Neural crest cell (in vitro differentiated cells): ENCODE data around the gene MYOM1. TPM values are rescaled to one million over a fixed set of nuclear protein-coding genes. Genes with fewer than 3 reads are reported as not detected.
A peak's percentile ranks its signal among the peaks of the same experiment; 100 is the strongest.
"Not testable (repeated sequence)": the region's sequence is repeated elsewhere in the genome, so short reads cannot be mapped to it uniquely, and the experiment has no call there.

Experiments
- DNase-seq: peaks from one replicate; pipeline ENCODE4 v3.0.0; 2021; ENCODE audit warnings: low read depth, mixed read lengths, low spot score
- H3K27ac Mint-ChIP-seq: one replicate; pipeline ENCODE4 v1.8.0; 2021; ENCODE audit warnings: mild to moderate bottlenecking, mixed read lengths; ENCODE audit not compliant: unreplicated experiment
- H3K27me3 Mint-ChIP-seq: 2 replicates; pipeline ENCODE4 v1.8.0; 2021; ENCODE audit warnings: low read depth, mild to moderate bottlenecking, mixed read lengths
- H3K36me3 Mint-ChIP-seq: 2 replicates; pipeline ENCODE4 v1.8.0; 2021; ENCODE audit warnings: low read depth, mild to moderate bottlenecking, mixed read lengths
- H3K4me1 Mint-ChIP-seq: 2 replicates; pipeline ENCODE4 v1.8.0; 2021; ENCODE audit warnings: mixed read lengths
- H3K4me3 Mint-ChIP-seq: one replicate; pipeline ENCODE4 v1.8.0; 2021; ENCODE audit warnings: mild to moderate bottlenecking, mixed read lengths
- H3K9me3 Mint-ChIP-seq: 2 replicates; pipeline ENCODE4 v1.8.0; 2021; ENCODE audit warnings: mixed read lengths
- CTCF ChIP-seq: fragments of 200-600 bp; sonication (generic); conservative IDR thresholded peaks from 2 replicates; pipeline ENCODE4 v1.5.0; 2021; ENCODE audit warnings: antibody characterized with exemption, mild to moderate bottlenecking
- total RNA-seq: library from RNA; stranded (reverse); gene quantifications from 2 replicates; pipeline ENCODE4 v1.2.1, GENCODE V29; 2021

MYOM1 gene
- total RNA-seq, 1 donor from 2014 or later = 0.89 TPM

- H3K27me3 Mint-ChIP-seq = no peaks in the 10 kb centered on the region
- no peak for TF ChIP-seq CTCF
- no peak overlapping the region for H3K27ac Mint-ChIP-seq
- H3K36me3 Mint-ChIP-seq = peaks cover 9% of the 10 kb centered on the region
- H3K9me3 Mint-ChIP-seq = peaks cover 11% of the 10 kb centered on the region
- no peak overlapping the region for H3K4me3 Mint-ChIP-seq
- no peak for DNase-seq
- peaks cover 10% of the 10 kb centered on the region for H3K4me1 Mint-ChIP-seq
These were observed 167.9 kb downstream of the MYOM1 start for GRCh38 chr18:3051718-3052410.

DNA sequence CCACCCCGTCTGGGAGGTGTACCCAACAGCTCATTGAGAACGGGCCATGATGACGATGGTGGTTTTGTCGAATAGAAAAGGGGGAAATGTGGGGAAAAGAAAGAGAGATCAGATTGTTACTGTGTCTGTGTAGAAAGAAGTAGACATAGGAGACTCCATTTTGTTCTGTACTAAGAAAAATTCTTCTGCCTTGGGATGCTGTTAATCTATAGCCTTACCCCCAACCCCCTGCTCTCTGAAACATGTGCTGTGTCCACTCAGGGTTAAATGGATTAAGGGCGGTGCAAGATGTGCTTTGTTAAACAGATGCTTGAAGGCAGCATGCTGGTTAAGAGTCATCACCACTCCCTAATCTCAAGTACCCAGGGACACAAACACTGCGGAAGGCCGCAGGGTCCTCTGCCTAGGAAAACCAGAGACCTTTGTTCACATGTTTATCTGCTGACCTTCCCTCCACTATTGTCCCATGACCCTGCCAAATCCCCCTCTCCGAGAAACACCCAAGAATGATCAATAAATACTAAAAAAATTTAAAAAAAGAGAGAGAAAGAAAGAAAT, 169.8 kb downstream of the MYOM1 start:
- H3K27ac Mint-ChIP-seq = not testable (repeated sequence)
- H3K4me1 Mint-ChIP-seq = peaks cover 23% of the 10 kb centered on the region

DNA sequence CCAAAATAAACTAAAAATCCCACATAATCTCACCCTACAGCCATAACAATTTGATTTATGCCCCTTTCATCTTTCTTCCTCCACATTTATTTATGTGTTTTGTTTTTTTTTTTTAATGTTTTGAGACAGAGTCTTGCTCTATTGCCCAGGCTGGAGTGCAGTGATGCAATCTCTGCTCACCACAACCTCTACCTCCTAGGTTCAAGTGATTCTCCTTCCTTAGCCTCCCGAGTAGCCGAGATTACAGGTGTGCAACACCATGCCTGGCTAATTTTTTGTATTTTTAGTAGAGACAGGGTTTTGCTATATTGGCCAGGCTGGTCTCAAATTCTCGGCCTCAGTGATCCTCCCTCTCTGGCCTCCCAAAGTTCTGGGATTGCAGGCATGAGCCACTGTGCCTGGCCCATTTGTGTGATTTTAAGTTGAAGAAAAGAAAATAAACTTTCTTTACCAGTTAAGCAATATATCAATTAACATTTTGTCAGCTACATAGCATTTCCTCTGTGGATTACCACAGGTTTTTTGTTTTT, 170.9 kb downstream of the MYOM1 start:
- peaks cover 8% of the 10 kb centered on the region for H3K9me3 Mint-ChIP-seq
- no peak overlapping the region for H3K4me3 Mint-ChIP-seq
- H3K27me3 Mint-ChIP-seq = no peaks in the 10 kb centered on the region
- peaks cover 27% of the 10 kb centered on the region for H3K4me1 Mint-ChIP-seq
- H3K27ac Mint-ChIP-seq = no peak overlapping the region
- H3K36me3 Mint-ChIP-seq = peaks cover 5% of the 10 kb centered on the region
- no peak for TF ChIP-seq CTCF
- no peak for DNase-seq

More for the DNA sequence above, 169.8 kb downstream of the MYOM1 start:
- not testable (repeated sequence) for H3K27me3 Mint-ChIP-seq, H3K36me3 Mint-ChIP-seq, DNase-seq, H3K4me3 Mint-ChIP-seq
- peaks cover 11% of the 10 kb centered on the region for H3K9me3 Mint-ChIP-seq

DNA sequence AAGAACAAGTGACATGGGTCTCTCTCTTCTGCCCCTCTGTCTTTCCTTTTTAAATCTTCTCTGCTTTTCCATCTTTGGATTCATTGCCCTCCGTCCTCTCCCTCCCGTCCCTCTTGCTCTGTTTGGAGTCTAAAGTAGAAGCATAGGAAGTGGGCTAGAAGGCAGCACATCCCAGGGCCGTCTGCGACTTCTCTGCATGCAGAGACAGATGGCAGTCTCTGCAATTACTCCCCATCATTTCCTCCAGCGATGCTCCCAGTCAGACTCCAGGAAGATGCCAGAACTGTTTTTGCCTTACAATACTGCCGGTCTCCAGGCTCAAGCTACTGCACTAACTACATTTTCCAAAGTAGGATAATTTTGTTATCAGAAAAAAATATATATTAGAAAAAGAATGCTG, 171.6 kb downstream of the MYOM1 start:
- peaks cover 27% of the 10 kb centered on the region for H3K4me1 Mint-ChIP-seq
- no peaks in the 10 kb centered on the region for H3K27me3 Mint-ChIP-seq
- H3K4me3 Mint-ChIP-seq = no peak overlapping the region
- TF ChIP-seq CTCF = no peak
- H3K9me3 Mint-ChIP-seq = peaks cover 2% of the 10 kb centered on the region
- no peak for DNase-seq
- H3K36me3 Mint-ChIP-seq = peaks cover under 1% of the 10 kb centered on the region
- H3K27ac Mint-ChIP-seq = no peak overlapping the region

- Mint-ChIP-seq H3K36me3 (no peaks in the 10 kb centered on the region), H3K4me3 (no peak overlapping the region), H3K27ac (peak overlapping the region; percentile 93), H3K27me3 (no peaks in the 10 kb centered on the region), H3K9me3 (no peaks in the 10 kb centered on the region), H3K4me1 (peaks cover 27% of the 10 kb centered on the region)
- no peak for DNase-seq
- TF ChIP-seq CTCF = no peak
These were observed 173.5 kb downstream of the MYOM1 start for GRCh38 chr18:3046216-3046808.
